Inflammatory macrophage (primary cell): ENCODE measurements around the gene DTYMK.
"Not testable (repeated sequence)": the region's sequence is repeated elsewhere in the genome, so short reads cannot be mapped to it uniquely, and the experiment has no call there.

Experiments used
- DNase-seq, 2 donors: peaks; one replicate each; pipeline ENCODE4 v3.0.0-alpha.2; 2020 to 2022

The DTYMK gene

GRCh38 chr2:241671457-241672240 is 15.0 kb downstream of the DTYMK start:
- DNase-seq, result no peak

DNA sequence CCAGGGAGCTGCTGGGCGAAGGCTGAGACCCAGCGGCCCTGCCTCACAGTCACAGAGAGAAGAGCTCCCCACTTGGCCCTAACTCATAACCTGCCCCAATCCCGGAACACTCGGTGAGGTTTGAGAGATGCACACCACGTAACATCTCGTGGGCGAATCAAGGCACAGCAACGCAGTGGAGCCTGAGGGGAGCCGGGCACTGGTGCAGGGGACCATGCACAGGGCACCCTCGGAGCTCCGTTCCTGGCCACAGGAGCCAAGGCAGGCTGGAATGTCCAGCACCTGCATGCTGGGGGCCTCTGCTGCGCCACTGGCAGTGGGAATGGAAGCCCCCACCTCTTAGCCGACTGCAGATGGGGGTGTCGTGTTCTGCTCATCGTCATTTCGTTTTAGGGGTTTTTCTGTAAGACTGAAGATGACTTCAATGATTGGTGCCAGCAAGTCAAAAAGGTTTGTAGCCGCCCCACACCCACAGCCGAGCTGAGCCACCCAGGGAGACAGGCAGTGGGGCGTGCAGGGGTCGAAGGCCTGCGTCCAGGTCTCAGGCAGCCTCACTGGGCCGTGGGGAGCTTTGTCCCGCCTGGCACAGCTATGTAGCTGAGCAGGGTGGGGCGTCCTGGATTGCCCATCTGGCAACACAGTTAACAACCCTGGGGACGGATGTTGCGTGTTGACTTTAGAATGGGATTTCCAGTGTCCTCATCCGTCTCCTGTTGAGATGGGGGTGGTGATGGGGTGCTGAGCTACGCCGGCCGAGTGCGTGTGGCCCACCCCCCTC is 16.1 kb downstream of the DTYMK start:
- DNase-seq, result no peak

- DNase-seq, result no peak
These were observed 17.8 kb downstream of the DTYMK start for GRCh38 chr2:241668839-241669238.

DNA sequence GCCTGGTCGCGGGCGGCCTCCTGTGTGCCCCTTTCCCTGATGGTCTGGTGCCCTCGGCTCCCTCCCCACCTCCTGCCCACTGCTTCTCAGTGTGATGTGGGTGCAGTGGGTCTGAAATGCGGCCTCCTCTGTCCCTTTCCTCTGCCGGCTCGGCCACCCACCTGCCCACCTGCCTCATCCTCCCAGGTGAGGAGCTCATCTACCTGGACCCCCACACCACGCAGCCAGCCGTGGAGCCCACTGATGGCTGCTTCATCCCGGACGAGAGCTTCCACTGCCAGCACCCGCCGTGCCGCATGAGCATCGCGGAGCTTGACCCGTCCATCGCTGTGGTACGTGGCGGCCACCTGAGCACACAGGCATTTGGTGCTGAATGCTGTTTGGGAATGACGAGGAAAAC is 18.3 kb downstream of the DTYMK start:
- DNase-seq, result no peak

DNA sequence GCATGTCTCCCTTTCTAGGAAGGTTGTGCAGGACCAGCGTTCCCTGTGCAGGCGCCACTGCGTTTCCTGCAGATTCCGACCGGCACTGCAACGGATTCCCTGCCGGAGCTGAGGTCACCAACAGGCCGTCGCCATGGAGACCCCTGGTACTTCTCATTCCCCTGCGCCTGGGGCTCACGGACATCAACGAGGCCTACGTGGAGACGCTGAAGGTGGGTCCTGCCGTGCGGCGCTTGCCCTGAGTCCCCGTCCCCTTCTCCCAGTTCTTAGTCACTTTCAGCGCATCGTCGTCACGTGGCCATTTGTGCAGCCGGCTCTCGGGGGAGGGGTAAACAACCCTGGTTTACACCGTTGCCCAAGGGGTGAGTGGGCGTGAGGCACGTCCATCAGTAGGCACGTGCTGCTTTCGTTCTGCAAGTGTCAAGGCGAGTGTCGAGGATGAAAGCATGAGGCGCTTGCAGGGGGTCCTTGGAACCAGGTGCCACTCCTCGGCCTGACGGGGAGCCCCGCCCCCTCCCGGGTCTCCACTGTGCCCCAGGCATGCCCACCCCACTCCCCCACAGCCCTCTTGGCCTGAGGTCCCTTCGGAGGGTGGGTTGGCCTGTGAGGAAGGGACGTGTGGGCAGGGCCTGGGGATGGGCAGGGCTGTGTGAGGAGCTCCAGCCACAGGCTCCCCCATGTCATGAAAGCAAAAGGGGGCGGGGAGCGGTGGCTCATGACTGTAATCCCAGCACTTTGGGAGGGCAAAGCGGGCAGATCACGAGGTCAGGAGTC is 19.8 kb downstream of the DTYMK start:
- no peak for DNase-seq

DNA sequence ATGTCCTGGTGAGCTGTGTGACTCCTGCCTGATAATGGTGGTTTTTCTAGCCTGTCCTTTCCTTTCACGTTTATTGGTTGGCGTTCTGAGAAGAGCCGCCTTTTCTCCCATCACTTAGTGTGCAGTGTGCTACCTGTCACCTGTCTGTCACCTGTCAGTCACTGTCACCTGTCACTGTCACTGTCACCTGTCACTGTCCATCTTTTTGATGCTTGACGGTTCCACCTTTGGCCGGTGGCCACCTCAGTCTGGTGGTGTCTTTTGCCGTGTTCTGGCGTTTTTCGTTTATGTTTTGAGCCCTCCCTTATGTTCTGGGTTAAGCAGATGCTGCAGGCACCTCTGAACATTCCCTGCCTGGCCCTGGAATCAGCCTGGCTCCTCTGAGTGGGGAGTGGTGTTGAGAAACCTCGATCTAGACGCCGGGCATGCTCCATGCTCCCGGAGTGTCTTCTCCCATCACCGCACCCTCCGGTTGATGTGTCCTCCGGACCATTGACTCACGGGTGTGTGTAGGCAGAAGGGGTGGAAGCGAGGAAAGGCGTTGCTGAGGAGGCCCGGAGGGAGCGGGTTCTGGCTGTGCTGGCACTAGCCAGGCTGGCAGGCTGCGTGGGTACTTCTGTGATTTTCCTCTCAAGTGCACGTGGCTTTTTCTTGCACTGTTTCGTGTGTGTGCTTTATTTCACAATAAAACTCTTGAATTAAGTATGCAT is 20.7 kb downstream of the DTYMK start:
- DNase-seq, result no peak

GRCh38 chr2:241662731-241663130 is 23.9 kb downstream of the DTYMK start:
- not testable (repeated sequence) for DNase-seq

DNA sequence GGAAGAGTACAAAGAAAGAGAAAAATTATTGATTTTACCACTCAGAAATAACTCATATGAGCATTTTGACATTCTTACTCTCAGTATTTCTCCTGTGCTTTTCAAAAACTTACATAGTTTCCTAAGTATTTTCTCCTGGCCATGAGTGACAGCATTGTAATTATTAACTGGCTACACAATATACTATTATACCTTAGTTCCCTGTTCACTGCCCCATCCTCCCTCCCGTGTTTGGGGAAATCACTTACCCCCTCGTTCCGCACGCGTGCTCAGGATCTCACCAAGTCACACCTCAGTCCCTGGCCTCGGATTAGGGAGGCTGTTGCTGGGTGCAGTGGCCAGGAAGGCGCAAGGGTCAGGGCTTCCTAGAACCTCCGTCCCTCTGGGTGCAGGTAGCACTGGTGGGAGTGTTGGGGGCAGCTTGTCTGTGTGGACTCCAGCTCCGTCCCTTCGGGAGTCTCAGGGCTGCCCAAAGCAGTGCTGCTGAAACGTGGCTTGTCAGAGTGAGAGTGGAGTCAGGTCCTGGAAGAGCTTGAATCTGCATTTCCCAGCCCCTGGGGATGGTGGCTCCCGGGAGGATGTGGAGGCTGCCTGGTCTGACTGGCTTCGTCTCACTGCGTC is 25.9 kb downstream of the DTYMK start:
- no peak for DNase-seq

GRCh38 chr2:241659150-241659739 is 27.4 kb downstream of the DTYMK start:
- peak; percentile 43 to 62 for DNase-seq

DNA sequence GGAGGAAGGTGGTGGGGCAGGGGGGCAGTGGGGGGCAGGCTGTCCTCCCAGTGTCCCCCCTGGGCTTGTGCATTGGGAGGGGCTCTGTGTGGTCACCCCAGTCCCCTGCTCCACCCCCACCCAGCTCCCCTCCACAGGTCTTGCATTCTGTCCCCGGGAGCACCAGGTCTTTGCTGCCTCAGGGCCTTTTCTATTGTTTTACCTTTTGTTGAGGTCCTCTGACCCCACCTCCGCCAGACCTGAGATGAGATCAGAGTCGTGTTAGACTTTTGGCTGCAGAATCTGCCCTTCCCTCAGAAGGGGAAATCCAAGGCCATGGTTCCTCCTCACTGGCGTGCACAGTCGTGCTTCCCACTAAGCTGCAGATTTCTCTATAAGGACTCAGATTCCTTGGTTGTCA is 28.3 kb downstream of the DTYMK start:
- DNase-seq, result peak in 1 of 2 donors; percentile 33

DNA sequence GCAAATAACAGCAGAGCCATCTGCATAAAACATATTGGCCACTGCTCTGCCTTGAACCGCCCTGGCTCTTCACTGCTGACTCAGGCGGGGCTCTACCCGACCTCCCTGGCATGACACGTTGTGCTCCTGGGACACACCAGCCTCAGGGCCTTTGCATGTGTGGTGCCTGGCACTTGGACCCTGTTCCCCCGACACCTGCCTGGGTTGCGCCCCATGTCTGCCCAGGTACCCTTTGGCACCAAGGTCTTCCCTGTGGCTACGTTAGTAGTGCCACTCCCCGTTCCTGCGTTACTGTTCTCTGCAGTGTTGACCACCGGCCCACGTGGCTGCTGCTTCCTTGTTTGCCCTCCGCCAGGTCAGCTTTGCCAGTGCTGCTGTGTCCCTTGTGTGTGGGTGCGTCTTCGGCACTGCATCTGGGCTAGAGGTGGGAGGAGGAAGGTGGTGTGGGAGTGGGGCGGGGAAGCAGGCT is 28.8 kb downstream of the DTYMK start:
- DNase-seq, result no peak

GRCh38 chr2:241656190-241656741 is 30.3 kb downstream of the DTYMK start:
- no peak for DNase-seq

DNA sequence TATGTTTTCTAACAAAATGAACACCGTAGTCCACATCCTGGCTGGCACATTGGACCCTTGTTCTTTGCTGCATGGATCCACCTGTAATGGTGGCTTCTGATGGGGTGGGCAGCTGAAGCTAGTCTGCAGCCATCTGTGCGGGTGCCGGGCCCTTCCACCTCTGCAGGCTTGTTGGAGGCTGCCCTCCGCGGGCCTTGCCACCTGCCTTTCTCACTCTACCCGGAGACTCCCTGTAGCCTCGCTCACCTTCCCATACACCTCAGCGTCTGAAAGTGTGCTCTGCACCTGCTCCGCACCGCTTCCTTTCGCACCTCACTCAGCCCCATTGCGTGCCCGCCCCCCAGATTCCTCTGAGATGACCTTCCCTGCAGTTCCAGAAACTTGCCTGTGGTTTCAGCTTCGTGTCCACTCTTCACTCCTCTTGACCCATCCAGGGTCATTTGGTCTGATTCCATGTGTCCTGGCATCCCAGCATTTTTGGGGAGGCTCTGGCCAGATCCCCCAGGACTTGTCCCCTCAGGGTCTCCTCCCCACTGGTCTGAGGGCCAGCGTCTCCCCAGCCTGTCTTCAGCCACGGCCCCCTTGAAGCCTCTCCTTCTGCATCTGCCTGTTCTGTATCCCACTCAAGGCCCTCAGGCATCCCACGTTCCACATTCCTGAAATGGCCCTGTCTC is 31.0 kb downstream of the DTYMK start:
- no peak for DNase-seq

DNA sequence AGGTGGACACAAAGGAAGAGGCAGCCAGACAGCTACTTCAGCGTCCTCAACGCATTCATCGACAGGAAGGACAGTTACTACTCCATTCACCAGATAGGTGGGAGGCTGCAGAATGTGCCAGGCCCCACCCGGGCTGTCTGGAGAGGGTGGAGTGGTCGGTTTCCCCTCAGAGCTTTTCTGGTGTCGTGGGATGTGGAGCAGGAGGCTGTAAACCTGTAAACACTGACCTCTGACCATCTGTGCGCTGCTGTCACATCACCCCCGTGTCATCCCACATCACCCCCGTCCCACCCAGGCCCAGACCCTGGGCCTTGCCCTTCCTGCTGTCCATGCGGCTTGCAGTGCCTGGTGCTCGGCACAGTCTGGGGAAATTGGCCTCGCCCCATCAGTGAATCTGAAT is 32.1 kb downstream of the DTYMK start:
- no peak for DNase-seq

- DNase-seq, result no peak
These were observed 33.3 kb downstream of the DTYMK start for GRCh38 chr2:241653210-241653750.

GRCh38 chr2:241652722-241653121 is 33.9 kb downstream of the DTYMK start:
- no peak for DNase-seq

DNA sequence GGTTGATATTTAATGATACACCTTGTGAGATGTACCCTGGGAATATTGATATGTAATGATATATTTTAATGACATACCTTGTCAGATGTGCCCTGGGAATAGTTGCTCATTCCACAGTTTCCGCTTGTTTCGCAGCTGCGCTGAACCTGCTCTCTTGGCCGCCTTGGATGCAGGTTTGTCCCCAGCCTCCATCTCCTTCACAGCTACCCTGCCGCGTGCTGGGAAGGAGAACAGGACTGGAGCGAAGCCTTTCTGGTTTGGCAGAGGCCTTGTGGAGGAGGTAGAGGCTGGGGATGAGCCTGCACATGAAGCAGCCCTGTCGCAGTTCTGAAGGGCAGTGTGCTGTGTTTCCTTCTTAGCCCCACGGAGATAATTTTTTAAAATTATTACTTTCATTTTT is 34.5 kb downstream of the DTYMK start:
- no peak for DNase-seq

DNA sequence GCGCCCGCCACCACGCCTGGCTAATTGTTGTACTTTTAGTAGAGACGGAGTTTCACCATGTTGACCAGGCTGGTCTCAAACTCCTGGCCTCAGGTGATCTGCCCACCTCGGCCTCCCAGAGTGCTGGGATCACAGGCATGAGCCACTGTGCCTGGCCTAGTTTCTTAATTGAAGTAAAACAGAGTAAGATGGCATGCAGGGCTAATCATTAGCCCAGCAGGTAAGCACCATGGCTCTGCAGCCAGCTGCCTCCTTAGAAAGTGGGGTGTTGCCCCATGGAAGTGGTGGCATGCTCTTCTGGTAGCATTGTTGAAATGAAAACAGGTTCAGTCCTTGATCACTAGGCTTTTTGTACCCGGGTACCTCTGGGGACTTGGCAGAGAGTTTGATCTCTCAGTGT is 36.7 kb downstream of the DTYMK start:
- no peak for DNase-seq

GRCh38 chr2:241649404-241649803 is 37.2 kb downstream of the DTYMK start:
- no peak for DNase-seq

DNA sequence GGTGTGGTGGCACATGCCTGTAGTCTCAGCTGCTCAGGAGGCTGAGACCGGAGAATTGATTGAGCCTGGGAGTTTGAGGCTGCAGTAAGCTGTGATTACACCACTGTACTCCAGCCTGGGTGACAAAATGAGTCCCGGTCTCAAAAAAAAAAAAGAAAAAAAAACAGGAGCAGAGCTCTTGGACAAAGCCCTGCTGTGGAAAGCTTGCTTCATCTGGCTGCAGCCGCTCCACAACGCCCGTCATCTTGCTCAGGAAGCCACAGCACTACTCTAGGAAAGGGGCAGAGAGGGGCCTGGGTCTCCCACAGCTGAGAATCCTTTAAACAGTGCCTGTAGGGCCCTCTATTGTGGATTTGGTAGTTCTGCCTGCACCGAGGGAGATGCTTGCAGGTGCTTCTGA is 38.2 kb downstream of the DTYMK start:
- DNase-seq, result no peak
